Endometrial microvascular endothelial cells (primary cell): ENCODE results near the gene TNFRSF8. TPM values are rescaled to one million over a fixed set of nuclear protein-coding genes. Genes with fewer than 3 reads are reported as not detected.
"Not testable (repeated sequence)": the region's sequence is repeated elsewhere in the genome, so short reads cannot be mapped to it uniquely, and the experiment has no call there.

Experiments used
- in situ Hi-C: cut with HindIII; loops from 2 replicates; pipeline ENCODE4 v1.10.0; 2017; ENCODE audit warnings: low sequenced_read_pairs, low pct_unique_long_range_greater_than_20kb; ENCODE audit errors: inconsistent ontology term
- total RNA-seq: library from RNA; depleted of rRNA; stranded (reverse); fragments of >200 nt; gene quantifications from one replicate; pipeline ENCODE4 v1.2.3, GENCODE V29; 2015; ENCODE audit errors: inconsistent ontology term

The TNFRSF8 gene
- not detected for total RNA-seq

GRCh38 chr1:12063141-12064072 is at the start of gene TNFRSF8:
TNFRSF8 (plus strand) TSS chr1:12063303; CDS start chr1:12063599, 296 bp downstream.
- in situ Hi-C loops, result no loop called here

GRCh38 chr1:12014141-12014991 is 48.7 kb upstream of the TNFRSF8 start:
- in situ Hi-C loops, result no loop called here

GRCh38 chr1:12015001-12015491 is 48.1 kb upstream of the TNFRSF8 start:
- in situ Hi-C loops, result no loop called here

GRCh38 chr1:12015499-12015898 is 47.6 kb upstream of the TNFRSF8 start:
- in situ Hi-C loops, result no loop called here

- in situ Hi-C loops, result no loop called here
Observed at GRCh38 chr1:12016182-12016581, 46.9 kb upstream of the TNFRSF8 start.

- in situ Hi-C loops, result no loop called here
Observed at GRCh38 chr1:12019858-12020509, 43.1 kb upstream of the TNFRSF8 start.

- in situ Hi-C loops, result no loop called here
Observed at GRCh38 chr1:12021616-12022015, 41.5 kb upstream of the TNFRSF8 start.

GRCh38 chr1:12022036-12022435 is 41.1 kb upstream of the TNFRSF8 start:
- in situ Hi-C loops, result no loop called here

- in situ Hi-C loops, result no loop called here
Observed at GRCh38 chr1:12026586-12026985, 36.5 kb upstream of the TNFRSF8 start.

- in situ Hi-C loops, result no loop called here
Observed at GRCh38 chr1:12028248-12028647, 34.9 kb upstream of the TNFRSF8 start.

- in situ Hi-C loops, result no loop called here
Observed at GRCh38 chr1:12028957-12029511, 34.1 kb upstream of the TNFRSF8 start.

- in situ Hi-C loops, result no loop called here
Observed at GRCh38 chr1:12029720-12030339, 33.3 kb upstream of the TNFRSF8 start.

- in situ Hi-C loops, result no loop called here
Observed at GRCh38 chr1:12031039-12031980, 31.8 kb upstream of the TNFRSF8 start.

GRCh38 chr1:12032161-12032621 is 30.9 kb upstream of the TNFRSF8 start:
- in situ Hi-C loops, result no loop called here

GRCh38 chr1:12033441-12033840 is 29.7 kb upstream of the TNFRSF8 start:
- in situ Hi-C loops, result not testable (repeated sequence)

- in situ Hi-C loops, result no loop called here
Observed at GRCh38 chr1:12034381-12034801, 28.7 kb upstream of the TNFRSF8 start.

GRCh38 chr1:12035312-12035711 is 27.8 kb upstream of the TNFRSF8 start:
- in situ Hi-C loops, result no loop called here
